Liver (tissue), 9 donors: ENCODE data around the gene DIP2B. TPM values are rescaled to one million over a fixed set of nuclear protein-coding genes. Genes with fewer than 3 reads are reported as not detected.

Experiments used
- DNase-seq: peaks from one replicate; pipeline ENCODE4 v3.0.0-alpha.2; 2017; ENCODE audit warnings: low spot score
- H3K27ac ChIP-seq, 2 donors: one replicate each; pipeline ENCODE4 v1.7.0; 2013; ENCODE audit warnings: inconsistent platforms in 2 of 2, low read length in 2 of 2, control low read depth in 1 of 2, low read depth in 1 of 2, mild to moderate bottlenecking in 1 of 2
- H3K27me3 ChIP-seq, 4 donors: one replicate each; pipeline versions ENCODE4 v1.6.1 to v1.7.0; 2013; ENCODE audit warnings: low read length in 3 of 4, inconsistent platforms in 1 of 4, mild to moderate bottlenecking in 1 of 4, moderate library complexity in 1 of 4; ENCODE audit not compliant: control insufficient read depth in 4 of 4, insufficient read depth in 4 of 4
- H3K36me3 ChIP-seq, 4 donors: one replicate each; pipeline versions ENCODE4 v1.6.1 to v1.7.0; 2013; ENCODE audit warnings: low read length in 3 of 4, mild to moderate bottlenecking in 3 of 4, low read depth in 1 of 4, moderate library complexity in 1 of 4; ENCODE audit not compliant: control insufficient read depth in 4 of 4, insufficient read depth in 3 of 4
- H3K4me1 ChIP-seq, 4 donors: one replicate each; pipeline versions ENCODE4 v1.6.1 to v1.7.0; 2013; ENCODE audit warnings: low read length in 3 of 4, mild to moderate bottlenecking in 3 of 4, moderate library complexity in 1 of 4; ENCODE audit not compliant: control insufficient read depth in 4 of 4, insufficient read depth in 4 of 4
- H3K4me3 ChIP-seq, 3 donors: one replicate each; pipeline versions ENCODE4 v1.6.1 to v1.7.0; 2013; ENCODE audit warnings: low read length in 3 of 3, control low read depth in 1 of 3, low read depth in 1 of 3, mild to moderate bottlenecking in 1 of 3
- H3K9ac ChIP-seq, 2 donors: one replicate each; pipeline ENCODE4 v1.7.0; 2013; ENCODE audit warnings: low read length in 2 of 2, mild to moderate bottlenecking in 2 of 2, moderate library complexity in 2 of 2, control low read depth in 1 of 2, low read depth in 1 of 2
- H3K9me3 ChIP-seq, 4 donors: one replicate each; pipeline versions ENCODE4 v1.6.1 to v1.7.0; 2013; ENCODE audit warnings: low read length in 3 of 4; ENCODE audit not compliant: control insufficient read depth in 4 of 4
- ATF3 ChIP-seq: IDR thresholded peaks from 2 replicates; pipeline ENCODE4 v1.6.1; 2016; ENCODE audit warnings: antibody characterized with exemption
- CTCF ChIP-seq: fragments of 150-350 bp; IDR thresholded peaks from 2 replicates; pipeline ENCODE4 v1.5.1; 2017; ENCODE audit warnings: improper control_type of control experiment, low read depth, low read length; ENCODE audit not compliant: missing input control
- FOXA1 ChIP-seq: IDR thresholded peaks from 2 replicates; pipeline ENCODE4 v1.6.1; 2016; ENCODE audit warnings: antibody characterized with exemption
- FOXA2 ChIP-seq: IDR thresholded peaks from 2 replicates; pipeline ENCODE4 v1.6.1; 2016; ENCODE audit warnings: antibody characterized with exemption
- GABPA ChIP-seq, 2 donors: IDR thresholded peaks in 1 of 2; conservative IDR thresholded peaks in 1 of 2; 2 replicates each; pipeline ENCODE4 v1.6.1; 2016; ENCODE audit warnings: antibody characterized with exemption in 2 of 2, mild to moderate bottlenecking in 1 of 2, moderate library complexity in 1 of 2
- HNF4A ChIP-seq, 2 donors: conservative IDR thresholded peaks; 2 replicates each; pipeline ENCODE4 v1.6.1; 2016; ENCODE audit warnings: antibody characterized with exemption in 2 of 2, mild to moderate bottlenecking in 2 of 2
- HNF4G ChIP-seq: IDR thresholded peaks from 2 replicates; pipeline ENCODE4 v1.6.1; 2016; ENCODE audit warnings: antibody characterized with exemption
- JUND ChIP-seq, 2 donors: IDR thresholded peaks; 2 replicates each; pipeline ENCODE4 v1.6.1; 2016; ENCODE audit warnings: antibody characterized with exemption in 2 of 2
- MAX ChIP-seq: IDR thresholded peaks from 2 replicates; pipeline ENCODE4 v1.6.1; 2016; ENCODE audit warnings: antibody characterized with exemption
- NR2F2 ChIP-seq: IDR thresholded peaks from 2 replicates; pipeline ENCODE4 v1.6.1; 2016; ENCODE audit warnings: antibody characterized with exemption
- RAD21 ChIP-seq, 2 donors: IDR thresholded peaks; 2 replicates each; pipeline ENCODE4 v1.6.1; 2016; ENCODE audit warnings: antibody characterized with exemption in 2 of 2, mild to moderate bottlenecking in 2 of 2
- REST ChIP-seq: IDR thresholded peaks from 2 replicates; pipeline ENCODE4 v1.6.1; 2016; ENCODE audit warnings: antibody characterized with exemption, mild to moderate bottlenecking
- RXRA ChIP-seq, 2 donors: IDR thresholded peaks; 2 replicates each; pipeline ENCODE4 v1.6.1; 2017 to 2018; ENCODE audit warnings: antibody characterized with exemption in 2 of 2, mild to moderate bottlenecking in 1 of 2
- SP1 ChIP-seq: IDR thresholded peaks from 2 replicates; pipeline ENCODE4 v1.6.1; 2018; ENCODE audit warnings: antibody characterized with exemption, mild to moderate bottlenecking
- TAF1 ChIP-seq: conservative IDR thresholded peaks from 2 replicates; pipeline ENCODE4 v1.6.1; 2016; ENCODE audit warnings: antibody characterized with exemption, mild to moderate bottlenecking
- YY1 ChIP-seq: IDR thresholded peaks from 2 replicates; pipeline ENCODE4 v1.6.1; 2016; ENCODE audit warnings: antibody characterized with exemption, mild to moderate bottlenecking
- ZBTB33 ChIP-seq: IDR thresholded peaks from 2 replicates; pipeline ENCODE4 v1.6.1; 2016; ENCODE audit warnings: antibody characterized with exemption
- WGBS: extraction: QIAGEN DNeasy Blood & Tissue Kit; methylation state at CpG from one replicate; pipeline ENCODE4 v1.1.7; 2013; 5-methylcytosine and 5-hydroxymethylcytosine counted together
- polyA plus RNA-seq, 2 donors: library from polyadenylated mRNA; stranded (reverse) in 1 of 2; unstranded in 1 of 2; fragments of 200-250 nt in 1 of 2; fragments of >200 nt in 1 of 2; fragmentation: Nextera tagmentation in 1 of 2; extraction: Ambion mirVana in 1 of 2; gene quantifications; one replicate each; pipeline versions ENCODE4 v1.2.1 to v1.2.3, GENCODE V29; 2013 to 2015
- total RNA-seq, 2 donors: library from RNA; depleted of rRNA; stranded (reverse); fragments of >200 nt; gene quantifications; one replicate each; pipeline ENCODE4 v1.2.3, GENCODE V29; 2014
- donor health status: healthy.
- donor health status: healthy.
- donor health status: healthy.
- donor health status: healthy.
- donor health status: healthy.

Gene DIP2B
- total and polyA plus RNA-seq, 4 donors, result 4.8 to 30.7 (median 13.8) TPM

GRCh38 chr12:50508414-50508813 lies 3.6 kb downstream of the DIP2B start:
- Histone ChIP-seq H3K36me3 (no peaks in the 10 kb centered on the region), H3K4me1 (peaks cover 3 to 53% (median 38%) of the 10 kb centered on the region in 4 donors), H3K9me3 (no peaks in the 10 kb centered on the region), H3K9ac (no peak overlapping the region), H3K4me3 (no peak overlapping the region), H3K27me3 (no peaks in the 10 kb centered on the region), H3K27ac (peak overlapping the region; percentile 0 to 65)
- no peak for TF ChIP-seq CTCF
- TF ChIP-seq NR2F2, result no peak
- TF ChIP-seq HNF4G, result no peak
- WGBS, result 61% methylated on average over 6 of the region's 6 CpGs
- DNase-seq, result no peak

GRCh38 chr12:50508970-50509663 lies 4.3 kb downstream of the DIP2B start:
- Histone ChIP-seq H3K9me3 (no peaks in the 10 kb centered on the region), H3K4me1 (peaks cover 3 to 54% (median 38%) of the 10 kb centered on the region in 4 donors), H3K36me3 (no peaks in the 10 kb centered on the region), H3K9ac (peak overlapping the region; percentile 12 to 14), H3K27ac (peak overlapping the region; percentile 15 to 65), H3K27me3 (no peaks in the 10 kb centered on the region), H3K4me3 (no peak overlapping the region)
- DNase-seq, result no peak
- WGBS, result 50% methylated on average over 7 of the region's 7 CpGs
- TF ChIP-seq JUND (IDR thresholded peaks at IDR 0.05) (no peak), FOXA1 (no peak), ATF3 (no peak), FOXA2 (no peak), GABPA (IDR thresholded peaks at IDR 0.05 in 1 of 2, conservative IDR thresholded peaks at IDR 0.05 in 1 of 2) (no peak), HNF4A (conservative IDR thresholded peaks at IDR 0.05) (no peak), MAX (no peak), RXRA (IDR thresholded peaks at IDR 0.05) (no peak), NR2F2 (no peak), REST (no peak), ZBTB33 (no peak), TAF1 (no peak), RAD21 (IDR thresholded peaks at IDR 0.05) (no peak), SP1 (no peak), YY1 (no peak), HNF4G (no peak)
